Fibroblast of pulmonary artery (primary cell): ENCODE data around the gene SLC44A3.

Experiments
- DNase-seq: peaks from one replicate; pipeline ENCODE4 v3.0.0-alpha.2; 2010; ENCODE audit warnings: low read depth
- H3K4me3 ChIP-seq: replicated peaks from 2 replicates; pipeline ENCODE4 v1.5.1; 2011; ENCODE audit warnings: low read depth, mild to moderate bottlenecking, control low read depth, low read length, moderate library complexity
- CTCF ChIP-seq: IDR thresholded peaks from 2 replicates; pipeline ENCODE4 v1.5.1; 2011; ENCODE audit warnings: mild to moderate bottlenecking, control low read depth, low read length, inconsistent platforms; ENCODE audit errors: missing control alignments

SLC44A3 gene

GRCh38 chr1:94792473-94793295 lies 27.5 kb upstream of the SLC44A3 start:
- H3K4me3 ChIP-seq = no peak overlapping the region

GRCh38 chr1:94793296-94793656 lies 26.9 kb upstream of the SLC44A3 start:
- peak; percentile 28 for DNase-seq
- TF ChIP-seq CTCF = no peak
- no peak overlapping the region for H3K4me3 ChIP-seq

More at GRCh38 chr1:94792473-94793295, 27.5 kb upstream of the SLC44A3 start:
- DNase-seq = peak; percentile 68
- peak; percentile 35 for TF ChIP-seq CTCF

- no peak for DNase-seq
- H3K4me3 ChIP-seq = no peak overlapping the region
- TF ChIP-seq CTCF = no peak
Measured at GRCh38 chr1:94795434-94795833, 24.7 kb upstream of the SLC44A3 start.

GRCh38 chr1:94796266-94796665 lies 23.9 kb upstream of the SLC44A3 start:
- DNase-seq = no peak
- H3K4me3 ChIP-seq = no peak overlapping the region
- TF ChIP-seq CTCF = no peak

GRCh38 chr1:94797291-94797690 lies 22.9 kb upstream of the SLC44A3 start:
- DNase-seq = no peak
- no peak overlapping the region for H3K4me3 ChIP-seq
- no peak for TF ChIP-seq CTCF

GRCh38 chr1:94798054-94798453 lies 22.1 kb upstream of the SLC44A3 start:
- H3K4me3 ChIP-seq = no peak overlapping the region
- DNase-seq = no peak
- TF ChIP-seq CTCF = no peak

GRCh38 chr1:94798462-94798861 lies 21.7 kb upstream of the SLC44A3 start:
- DNase-seq = no peak
- H3K4me3 ChIP-seq = no peak overlapping the region
- TF ChIP-seq CTCF = no peak
